ENCODE data around the gene CALCB.
"Not testable (repeated sequence)": the region's sequence is repeated elsewhere in the genome, so short reads cannot be mapped to it uniquely, and the experiment has no call there.

CALCB gene

GRCh38 chr11:15073361-15074205 lies at the start of gene CALCB:
TSS of gene CALCB (plus strand) at chr11:15073593. CDS start at chr11:15074719, 1,126 bp downstream.
- peak; percentile 53 for DNase-seq

- DNase-seq, result no peak
Observed at GRCh38 chr11:15027011-15027410, 46.4 kb upstream of the CALCB start.

GRCh38 chr11:15027956-15028355 lies 45.4 kb upstream of the CALCB start:
- DNase-seq, result no peak

- DNase-seq, result no peak
Observed at GRCh38 chr11:15028379-15028778, 45.0 kb upstream of the CALCB start.

GRCh38 chr11:15031945-15032344 lies 41.4 kb upstream of the CALCB start:
- not testable (repeated sequence) for DNase-seq

- DNase-seq, result no peak
Observed at GRCh38 chr11:15034687-15035267, 38.6 kb upstream of the CALCB start.

- no peak for DNase-seq
Observed at GRCh38 chr11:15035283-15035682, 38.1 kb upstream of the CALCB start.

- no peak for DNase-seq
Observed at GRCh38 chr11:15038963-15039362, 34.4 kb upstream of the CALCB start.

- DNase-seq, result no peak
Observed at GRCh38 chr11:15045209-15045608, 28.2 kb upstream of the CALCB start.

- no peak for DNase-seq
Observed at GRCh38 chr11:15045891-15046290, 27.5 kb upstream of the CALCB start.

- not testable (repeated sequence) for DNase-seq
Observed at GRCh38 chr11:15046673-15047072, 26.7 kb upstream of the CALCB start.

GRCh38 chr11:15048616-15049015 lies 24.8 kb upstream of the CALCB start:
- DNase-seq, result no peak

- DNase-seq, result no peak
Observed at GRCh38 chr11:15053191-15053685, 20.2 kb upstream of the CALCB start.

GRCh38 chr11:15055620-15056356 lies 17.6 kb upstream of the CALCB start:
- DNase-seq, result no peak

GRCh38 chr11:15057329-15057728 lies 16.1 kb upstream of the CALCB start:
- no peak for DNase-seq

GRCh38 chr11:15059132-15059915 lies 14.1 kb upstream of the CALCB start:
- DNase-seq, result no peak

- DNase-seq, result no peak
Observed at GRCh38 chr11:15062599-15062998, 10.8 kb upstream of the CALCB start.

GRCh38 chr11:15069751-15070150 lies 3.6 kb upstream of the CALCB start:
- not testable (repeated sequence) for DNase-seq

- DNase-seq, result no peak
Observed at GRCh38 chr11:15071556-15072255, 1.7 kb upstream of the CALCB start.

- DNase-seq, result no peak
Observed at GRCh38 chr11:15072551-15073143, 746 bp upstream of the CALCB start.
